C4-2B (cell line): ENCODE data around the gene TTLL5.

Experiments
- H3K27ac ChIP-seq: fragments of 450-650 bp; 2 replicates; pipeline ENCODE4 v1.5.1; 2017
- CTCF ChIP-seq: fragments of 450-650 bp; conservative IDR thresholded peaks from 2 replicates; pipeline ENCODE4 v1.5.1; 2017; ENCODE audit warnings: mild to moderate bottlenecking
- ZFX ChIP-seq: fragments of 450-650 bp; IDR thresholded peaks from 2 replicates; pipeline ENCODE4 v1.6.1; 2017

The TTLL5 gene

GRCh38 chr14:75700295-75700694 lies 39.2 kb downstream of the TTLL5 start:
- no peak for TF ChIP-seq ZFX
- no peak for TF ChIP-seq CTCF
- H3K27ac ChIP-seq: no peak overlapping the region

GRCh38 chr14:75702122-75702521 lies 41.1 kb downstream of the TTLL5 start:
- no peak for TF ChIP-seq CTCF
- H3K27ac ChIP-seq: no peak overlapping the region

GRCh38 chr14:75702616-75703261 lies 41.7 kb downstream of the TTLL5 start:
- no peak overlapping the region for H3K27ac ChIP-seq
- TF ChIP-seq ZFX (no peak), CTCF (no peak)

GRCh38 chr14:75703467-75703866 lies 42.4 kb downstream of the TTLL5 start:
- TF ChIP-seq CTCF (no peak), ZFX (no peak)
- H3K27ac ChIP-seq: no peak overlapping the region

GRCh38 chr14:75705014-75705413 lies 44.0 kb downstream of the TTLL5 start:
- H3K27ac ChIP-seq: no peak overlapping the region
- TF ChIP-seq CTCF (no peak), ZFX (no peak)

- H3K27ac ChIP-seq: no peak overlapping the region
- TF ChIP-seq ZFX (no peak), CTCF (peak; percentile 90)
These were observed 48.3 kb downstream of the TTLL5 start for GRCh38 chr14:75709207-75709812.

- no peak overlapping the region; the same call in 1 of the 2 replicates for H3K27ac ChIP-seq
- peak; percentile 91 for TF ChIP-seq CTCF
- TF ChIP-seq ZFX: no peak
These were observed 50.2 kb downstream of the TTLL5 start for GRCh38 chr14:75711105-75711795.
